ENCODE results near the gene RNASEH2A. TPM values are rescaled to one million over a fixed set of nuclear protein-coding genes. Genes with fewer than 3 reads are reported as not detected.

The RNASEH2A gene
- polyA plus RNA-seq, 1 donor (not counting 4 experiments of a cell fraction or from before 2014, with no cell fraction given), result 19.7 TPM

- H3K27me3 ChIP-seq (ENCODE audit: control insufficient read depth, extremely low read depth, insufficient read depth, low read length), result no peaks in the 10 kb centered on the region
- no peak for FAIRE-seq
- H3K4me1 ChIP-seq (ENCODE audit: control insufficient read depth, extremely low read depth, insufficient read depth, low read length), result peaks cover 70% of the 10 kb centered on the region
- no peaks in the 10 kb centered on the region for H3K79me2 ChIP-seq (ENCODE audit: control insufficient read depth, insufficient read depth, low read length)
- H4K20me1 ChIP-seq (ENCODE audit: control insufficient read depth, extremely low read depth, insufficient read depth, low read length), result no peaks in the 10 kb centered on the region
- peak in 1 of 3 experiments; percentile 27 for TF ChIP-seq CTCF (optimal IDR thresholded peaks at IDR 0.05 in 1 of 3, IDR thresholded peaks at IDR 0.05 in 1 of 3, conservative IDR thresholded peaks at IDR 0.05 in 1 of 3; ENCODE audit: extremely low read depth in 1 of 3, insufficient read depth in 2 of 3, low read length in 3 of 3)
- TF ChIP-seq EZH2 (IDR thresholded peaks at IDR 0.05; ENCODE audit: low read length), result no peak
- no peaks in the 10 kb centered on the region for H3K9me1 ChIP-seq (ENCODE audit: control insufficient read depth, extremely low read depth, insufficient read depth, low read length)
- H2AFZ ChIP-seq (ENCODE audit: control insufficient read depth, low read length), result peak overlapping the region; percentile 60
- peak overlapping the region; percentile 81 for H3K27ac ChIP-seq (ENCODE audit: control insufficient read depth, insufficient read depth, low read length)
- dilution Hi-C loops (cut with MboI; ENCODE audit: extremely low pct_ligation_motif_present, low sequenced_read_pairs), result no loop called here
- H3K9ac ChIP-seq (ENCODE audit: control insufficient read depth, extremely low read depth, insufficient read depth, low read length), result peak overlapping the region; percentile 73
- peak overlapping the region; percentile 34 to 57 (median 40) for H3K4me3 ChIP-seq (ENCODE audit: control insufficient read depth in 2 of 3, extremely low read depth in 1 of 3, insufficient read depth in 2 of 3, low read depth in 1 of 3, low read length in 3 of 3)
- H3K4me2 ChIP-seq (ENCODE audit: control insufficient read depth, extremely low read depth, insufficient read depth, low read depth, low read length), result peak overlapping the region; percentile 88
- H3K9me3 ChIP-seq (ENCODE audit: control insufficient read depth, low read depth, low read length), result no peaks in the 10 kb centered on the region
- DNase-seq (ENCODE audit: low read depth, low spot score), result no peak
- no peaks in the 10 kb centered on the region for H3K36me3 ChIP-seq (ENCODE audit: control insufficient read depth in 2 of 2, extremely low read depth in 1 of 2, insufficient read depth in 2 of 2, low read length in 2 of 2)
Measured at GRCh38 chr19:12782424-12783290, 23.7 kb upstream of the RNASEH2A start.

DNA sequence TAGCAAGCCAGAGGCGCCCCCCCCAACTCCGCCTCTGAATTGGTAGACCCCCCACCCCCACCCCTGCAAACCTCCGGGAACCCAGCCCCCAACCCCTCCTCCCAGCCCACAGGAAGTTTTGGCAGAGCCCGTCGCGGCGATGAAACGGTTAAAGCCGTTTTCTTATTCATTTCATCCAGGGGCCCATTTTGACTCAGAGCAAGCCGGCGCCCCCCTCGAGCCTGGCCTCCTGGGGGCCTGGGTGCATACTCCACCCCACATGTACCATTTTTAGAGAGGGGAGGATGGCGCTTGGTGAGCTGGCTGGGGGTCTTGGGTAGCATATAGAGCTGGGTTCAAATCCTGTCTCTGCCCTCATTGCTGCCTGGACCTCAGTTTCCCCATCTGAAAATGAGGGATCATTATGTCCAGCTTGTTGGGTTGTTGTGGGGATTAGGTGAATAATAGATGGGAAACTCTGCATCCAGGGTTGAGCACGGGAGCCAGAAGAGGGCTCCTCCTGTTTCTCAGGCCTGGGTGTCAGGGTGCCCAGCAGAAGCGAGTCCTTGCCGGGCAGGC, 23.0 kb upstream of the RNASEH2A start:
- FAIRE-seq (no peak), DNase-seq (ENCODE audit: low read depth, low spot score) (no peak)
- Histone ChIP-seq H4K20me1 (ENCODE audit: control insufficient read depth, extremely low read depth, insufficient read depth, low read length) (no peaks in the 10 kb centered on the region), H3K36me3 (ENCODE audit: control insufficient read depth in 2 of 2, extremely low read depth in 1 of 2, insufficient read depth in 2 of 2, low read length in 2 of 2) (no peaks in the 10 kb centered on the region), H3K9me1 (ENCODE audit: control insufficient read depth, extremely low read depth, insufficient read depth, low read length) (no peaks in the 10 kb centered on the region), H3K4me3 (ENCODE audit: control insufficient read depth in 2 of 3, extremely low read depth in 1 of 3, insufficient read depth in 2 of 3, low read depth in 1 of 3, low read length in 3 of 3) (peak overlapping the region in 2 of 3 experiments; percentile 34 to 45), H3K4me2 (ENCODE audit: control insufficient read depth, extremely low read depth, insufficient read depth, low read depth, low read length) (peak overlapping the region; percentile 88), H3K9ac (ENCODE audit: control insufficient read depth, extremely low read depth, insufficient read depth, low read length) (peak overlapping the region; percentile 73), H2AFZ (ENCODE audit: control insufficient read depth, low read length) (no peak overlapping the region), H3K27ac (ENCODE audit: control insufficient read depth, insufficient read depth, low read length) (peak overlapping the region; percentile 81), H3K4me1 (ENCODE audit: control insufficient read depth, extremely low read depth, insufficient read depth, low read length) (peaks cover 69% of the 10 kb centered on the region), H3K27me3 (ENCODE audit: control insufficient read depth, extremely low read depth, insufficient read depth, low read length) (no peaks in the 10 kb centered on the region), H3K79me2 (ENCODE audit: control insufficient read depth, insufficient read depth, low read length) (no peaks in the 10 kb centered on the region), H3K9me3 (ENCODE audit: control insufficient read depth, low read depth, low read length) (no peaks in the 10 kb centered on the region)
- TF ChIP-seq EZH2 (IDR thresholded peaks at IDR 0.05; ENCODE audit: low read length) (no peak), CTCF (optimal IDR thresholded peaks at IDR 0.05 in 1 of 3, IDR thresholded peaks at IDR 0.05 in 1 of 3, conservative IDR thresholded peaks at IDR 0.05 in 1 of 3; ENCODE audit: extremely low read depth in 1 of 3, insufficient read depth in 2 of 3, low read length in 3 of 3) (no peak)
- dilution Hi-C loops (cut with MboI; ENCODE audit: extremely low pct_ligation_motif_present, low sequenced_read_pairs), result no loop called here
